PFSK-1 (cell line): ENCODE measurements around the gene TNFSF13.

Experiments used
- FOXP2 ChIP-seq: optimal IDR thresholded peaks from 2 replicates; pipeline ENCODE3; 2011; ENCODE audit warnings: borderline replicate concordance, control low read depth, inconsistent platforms; ENCODE audit not compliant: insufficient read depth; ENCODE audit errors: extremely low read length, extremely low read depth
- POLR2AphosphoS5 ChIP-seq: IDR thresholded peaks from 2 replicates; pipeline ENCODE4 v1.6.1; 2012; ENCODE audit warnings: low read depth, mild to moderate bottlenecking, control low read depth, low read length, moderate library complexity
- REST ChIP-seq, 2 experiments: IDR thresholded peaks; 2 replicates each; pipeline versions ENCODE4 v1.6.1 to v1.8.0; 2011 to 2012; ENCODE audit warnings: low read depth in 2 of 2, low read length in 2 of 2, control low read depth in 1 of 2, inconsistent platforms in 1 of 2, mild to moderate bottlenecking in 1 of 2, moderate library complexity in 1 of 2; ENCODE audit not compliant: insufficient read depth in 1 of 2
- SIN3A ChIP-seq: IDR thresholded peaks from 2 replicates; pipeline ENCODE4 v1.6.1; 2012; ENCODE audit warnings: mild to moderate bottlenecking, low read length, moderate library complexity, borderline replicate concordance; ENCODE audit not compliant: insufficient read depth
- TAF1 ChIP-seq: IDR thresholded peaks from 2 replicates; pipeline ENCODE4 v1.6.1; 2012; ENCODE audit warnings: low read length, control low read depth, borderline replicate concordance; ENCODE audit not compliant: insufficient read depth

Gene TNFSF13

GRCh38 chr17:7538891-7539545 is 19.5 kb upstream of the TNFSF13 start:
- TF ChIP-seq POLR2AphosphoS5 (no peak), TAF1 (no peak), FOXP2 (no peak), SIN3A (no peak), REST (IDR thresholded peaks at IDR 0.05; ENCODE audit: insufficient read depth in 1 of 2, low read depth in 2 of 2, low read length in 2 of 2) (no peak)

GRCh38 chr17:7541074-7541621 is 17.4 kb upstream of the TNFSF13 start:
- TF ChIP-seq POLR2AphosphoS5 = no peak
- no peak for TF ChIP-seq FOXP2
- TF ChIP-seq SIN3A = no peak
- no peak for TF ChIP-seq REST (IDR thresholded peaks at IDR 0.05; ENCODE audit: insufficient read depth in 1 of 2, low read depth in 2 of 2, low read length in 2 of 2)
- TF ChIP-seq TAF1 = no peak

GRCh38 chr17:7544911-7545310 is 13.6 kb upstream of the TNFSF13 start:
- TF ChIP-seq SIN3A (no peak), TAF1 (no peak), REST (IDR thresholded peaks at IDR 0.05; ENCODE audit: insufficient read depth in 1 of 2, low read depth in 2 of 2, low read length in 2 of 2) (no peak), FOXP2 (no peak), POLR2AphosphoS5 (no peak)

GRCh38 chr17:7548585-7549400 is 9.8 kb upstream of the TNFSF13 start, which contains the start of gene TNFSF12:
TNFSF12 (plus strand) TSS chr17:7549058; CDS start chr17:7549154, 96 bp downstream.
- TF ChIP-seq FOXP2 (no peak), TAF1 (no peak), SIN3A (no peak), REST (IDR thresholded peaks at IDR 0.05; ENCODE audit: insufficient read depth in 1 of 2, low read depth in 2 of 2, low read length in 2 of 2) (no peak), POLR2AphosphoS5 (no peak)
